GM19035 (cell line): Measurements from ENCODE around the gene CFP.
"Not testable (repeated sequence)": the region's sequence is repeated elsewhere in the genome, so short reads cannot be mapped to it uniquely, and the experiment has no call there.

ENCODE experiments used
- ATAC-seq: cut with Tn5 transposase; IDR thresholded peaks from one replicate; pipeline ENCODE4 v1.9.1; 2021; ENCODE audit not compliant: unreplicated experiment

The CFP gene

DNA sequence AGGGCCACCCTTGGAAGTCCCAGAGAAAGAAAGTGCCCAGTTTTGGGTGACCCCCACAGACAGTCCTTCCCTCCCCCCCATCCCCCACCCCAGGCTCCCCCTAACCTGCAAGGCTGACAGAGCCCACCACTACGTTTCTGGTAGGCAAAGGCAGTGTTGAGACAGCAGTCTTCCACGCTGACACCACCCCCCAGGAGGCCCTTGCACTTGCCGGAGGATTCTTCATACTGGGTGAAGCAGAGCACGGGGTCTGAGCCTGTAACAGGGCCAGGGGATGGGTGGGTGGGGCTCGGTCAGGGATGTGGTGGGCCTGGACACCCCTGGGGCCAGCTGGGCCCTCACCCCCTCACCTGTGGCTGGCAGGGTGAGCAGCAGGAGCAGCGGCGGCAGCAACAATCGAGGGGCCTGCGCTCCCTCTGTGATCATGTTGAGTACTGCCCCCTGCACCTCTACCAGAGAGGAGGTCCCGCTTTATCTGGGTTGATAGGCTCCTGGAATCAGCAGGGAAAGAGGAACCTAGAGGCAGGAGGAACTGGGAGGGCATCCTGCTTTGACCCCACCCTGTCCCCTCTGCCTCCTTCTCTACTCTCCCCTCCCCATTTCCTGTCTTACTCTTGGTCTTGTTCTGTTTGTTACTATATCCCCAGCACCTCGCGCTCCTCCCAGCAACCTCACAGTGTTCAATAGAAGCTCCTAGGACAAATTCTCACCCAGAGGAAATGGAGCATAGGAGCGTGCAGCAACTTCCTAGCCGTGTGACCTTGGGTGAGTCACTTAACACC is at the start of gene CFP:
Gene CFP (minus strand): TSS at position 512 of the 782 bp plus-strand sequence. CDS start 86 bp downstream, at position 426.
- ATAC-seq = no peak

- ATAC-seq = not testable (repeated sequence)
Observed at GRCh38 chrX:47675959-47676859, 46.5 kb upstream of the CFP start.

DNA sequence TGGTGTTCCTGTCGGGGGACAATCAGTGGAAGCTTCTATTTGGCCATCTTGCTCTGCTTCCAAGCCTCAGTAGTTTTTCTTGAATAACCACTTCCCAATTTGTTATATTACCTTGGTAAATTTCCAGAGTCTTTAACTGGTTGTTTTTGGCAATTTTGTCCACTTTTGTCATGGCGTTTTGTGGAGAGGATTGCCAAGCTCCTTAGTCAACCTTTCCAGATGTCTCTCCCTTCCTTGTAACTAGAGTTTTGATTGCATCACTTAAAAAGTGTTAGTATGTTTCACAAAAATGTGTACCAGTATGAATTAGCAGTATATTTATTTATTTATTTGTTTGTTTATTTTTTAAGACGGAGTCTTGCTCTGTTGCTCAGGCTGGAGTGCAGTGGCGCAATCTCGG is 45.0 kb upstream of the CFP start:
- ATAC-seq = no peak

GRCh38 chrX:47665797-47666196 is 36.1 kb upstream of the CFP start:
- not testable (repeated sequence) for ATAC-seq

DNA sequence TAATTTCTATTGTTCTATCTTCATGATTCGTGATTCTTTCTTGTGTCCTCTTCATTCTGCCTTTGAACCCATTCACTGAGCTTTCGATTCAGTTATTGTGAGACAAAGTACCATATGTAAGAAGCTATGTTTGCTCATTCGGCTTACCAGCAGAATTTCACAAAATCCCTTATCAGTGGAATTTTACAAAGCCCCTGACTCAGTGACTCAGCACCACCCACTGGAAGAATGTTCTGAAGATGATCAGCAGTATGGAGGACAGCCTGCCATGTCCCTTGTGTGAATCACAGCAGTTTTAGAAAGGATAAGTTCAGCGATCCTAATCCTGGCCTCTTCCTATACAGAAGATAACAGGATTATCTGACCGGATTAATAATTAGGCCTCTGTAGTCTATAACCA is 35.0 kb upstream of the CFP start:
- no peak for ATAC-seq

DNA sequence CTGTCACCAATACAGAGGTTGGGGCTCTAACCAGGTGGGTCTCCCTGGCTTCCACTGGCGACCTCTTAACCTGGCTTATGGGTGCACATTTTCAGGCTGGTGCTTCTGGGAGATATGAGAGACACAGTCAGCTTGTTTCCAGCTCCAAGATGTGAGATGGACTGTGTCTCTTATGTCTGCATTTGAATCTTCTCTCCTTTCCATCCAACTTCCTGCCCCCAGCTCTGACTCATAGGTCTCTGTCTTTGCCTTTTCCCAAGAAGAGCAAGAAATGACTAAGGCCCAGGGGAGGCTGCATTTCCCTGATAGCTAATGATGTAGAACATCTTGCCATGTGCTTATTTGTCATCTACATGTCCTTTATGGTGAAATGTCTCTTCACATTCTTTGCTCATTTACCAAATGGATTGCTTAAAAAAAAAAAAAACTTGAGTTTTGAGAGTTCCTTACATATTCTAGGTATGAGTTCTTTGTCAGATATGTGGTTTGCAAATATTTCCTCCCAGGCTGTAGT is 32.5 kb upstream of the CFP start:
- ATAC-seq = no peak

GRCh38 chrX:47661539-47661938 is 31.8 kb upstream of the CFP start:
- no peak for ATAC-seq

GRCh38 chrX:47659421-47659726 is 29.6 kb upstream of the CFP start:
- no peak for ATAC-seq

DNA sequence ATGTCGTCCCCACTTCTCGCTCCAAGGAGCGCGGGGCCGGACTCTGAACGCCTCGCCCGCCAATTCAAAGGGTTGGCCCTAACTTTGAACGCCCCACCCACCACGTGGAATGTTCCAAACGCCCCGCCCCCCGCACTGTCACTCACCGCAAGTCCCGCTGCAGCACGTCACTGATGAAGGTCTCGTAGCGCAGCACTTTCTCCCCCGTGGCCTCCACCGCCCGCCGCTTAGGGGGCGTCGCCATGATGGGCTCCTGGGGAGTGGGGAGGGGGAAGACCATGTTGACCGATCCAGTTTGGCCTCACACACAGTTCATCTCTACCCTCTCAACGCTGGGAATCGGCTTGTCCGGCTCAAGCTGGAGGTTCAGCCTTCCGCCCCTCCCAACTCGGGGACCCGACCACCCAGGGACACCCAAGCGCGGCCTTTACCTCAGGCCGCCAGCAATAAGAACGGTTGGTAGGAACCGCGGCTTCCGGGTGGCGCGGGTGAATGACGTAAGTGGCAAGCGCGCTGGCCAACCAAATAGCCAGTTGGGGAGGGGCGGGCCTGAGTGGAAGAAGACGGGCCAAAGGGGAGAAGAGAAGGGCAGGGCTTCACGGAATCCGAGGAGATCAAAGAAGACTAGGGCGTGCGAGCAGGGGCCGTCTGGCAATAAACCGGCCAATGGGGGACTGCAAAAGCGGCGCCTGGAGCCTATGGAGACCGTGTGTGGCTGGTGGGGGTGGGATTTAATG is 29.1 kb upstream of the CFP start, which contains the start of gene UXT:
Gene UXT (minus strand): TSS at position 497 of the 737 bp plus-strand sequence. CDS start 253 bp downstream, at position 244.
- ATAC-seq = peak; percentile 81

DNA sequence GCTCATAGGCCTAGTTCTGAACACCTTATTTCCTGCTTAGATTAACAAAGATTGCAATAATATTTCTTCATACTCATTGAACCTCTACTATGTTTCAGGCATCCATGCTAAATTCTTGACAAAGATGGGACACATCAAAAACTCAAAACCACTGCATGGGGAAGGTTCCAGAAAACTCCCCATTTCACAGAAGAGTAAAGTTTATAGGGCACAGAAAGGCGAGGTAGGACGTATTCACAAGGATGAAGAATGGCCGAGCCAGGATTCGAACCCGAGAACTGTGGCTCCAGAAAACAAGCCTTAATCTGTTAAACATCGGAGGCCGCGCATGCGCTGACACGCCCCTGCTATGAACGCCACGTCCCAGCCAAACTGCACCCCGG is 28.6 kb upstream of the CFP start:
- ATAC-seq = no peak

- ATAC-seq = no peak
Observed at GRCh38 chrX:47651043-47651905, 21.5 kb upstream of the CFP start.

DNA sequence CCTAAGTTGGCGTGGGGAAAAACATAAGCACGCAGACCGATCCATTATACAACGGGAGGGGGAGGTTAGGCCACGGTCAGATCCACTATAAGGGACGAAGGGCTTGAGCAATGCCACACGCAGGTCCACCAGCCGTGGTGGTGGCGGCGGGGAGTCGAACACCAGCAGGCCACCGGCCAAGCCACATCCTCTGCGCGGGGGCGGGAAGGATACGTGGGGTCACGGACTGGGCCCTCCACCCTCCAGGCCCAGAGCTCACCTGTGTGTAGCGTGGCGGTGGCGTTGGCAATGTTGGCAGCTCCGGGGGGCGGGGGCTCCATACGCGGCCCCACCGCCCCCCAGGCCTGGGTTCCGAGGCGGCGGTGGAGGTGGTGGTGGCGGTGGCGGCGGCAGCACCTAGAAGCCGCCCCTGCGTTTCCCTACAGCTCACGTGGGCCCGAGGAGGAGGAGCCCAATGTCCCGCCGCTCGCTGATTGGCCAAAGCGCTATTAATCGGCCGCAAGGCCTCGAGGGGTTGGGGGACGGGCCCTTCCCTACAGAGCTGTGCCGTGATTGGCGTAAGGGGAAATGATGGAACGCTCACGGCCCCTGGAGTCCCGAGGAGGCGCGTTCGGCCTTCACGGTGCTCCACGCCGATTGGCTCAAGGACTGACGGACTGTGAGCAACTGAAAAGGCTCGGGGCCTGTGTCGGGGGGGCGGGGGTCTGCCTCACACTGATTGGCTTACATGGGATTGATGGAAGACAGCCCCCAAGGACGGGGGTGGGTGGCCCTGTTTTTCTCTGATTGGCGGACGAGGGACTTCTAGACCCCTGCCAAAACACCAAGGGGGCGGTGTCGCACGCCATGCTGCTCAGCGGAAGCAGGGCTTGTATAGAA is 20.7 kb upstream of the CFP start, which contains the start of gene ELK1:
Gene ELK1 (minus strand): TSS at position 400 of the 879 bp plus-strand sequence. CDS start 9,122 bp downstream, outside the sequence.
- peak; percentile 90 for ATAC-seq

DNA sequence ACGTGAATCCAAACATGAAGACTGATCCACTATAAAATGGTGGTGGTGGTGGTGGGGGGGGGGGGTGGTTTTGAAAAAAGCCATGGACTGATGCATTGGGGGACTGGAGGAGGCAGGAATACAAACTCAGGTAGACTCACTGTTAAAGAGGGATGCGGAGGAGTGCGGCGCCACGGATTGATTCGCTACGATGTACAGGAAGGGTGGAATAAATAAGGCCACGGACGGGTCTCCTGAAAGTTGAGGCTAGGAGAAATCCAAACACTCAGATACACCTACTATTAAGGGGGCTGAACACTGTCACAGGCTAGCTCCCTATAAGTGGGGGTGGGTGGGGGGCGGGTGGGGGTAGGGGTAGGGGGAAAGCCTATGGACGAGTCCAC is 20.0 kb upstream of the CFP start:
- no peak for ATAC-seq

DNA sequence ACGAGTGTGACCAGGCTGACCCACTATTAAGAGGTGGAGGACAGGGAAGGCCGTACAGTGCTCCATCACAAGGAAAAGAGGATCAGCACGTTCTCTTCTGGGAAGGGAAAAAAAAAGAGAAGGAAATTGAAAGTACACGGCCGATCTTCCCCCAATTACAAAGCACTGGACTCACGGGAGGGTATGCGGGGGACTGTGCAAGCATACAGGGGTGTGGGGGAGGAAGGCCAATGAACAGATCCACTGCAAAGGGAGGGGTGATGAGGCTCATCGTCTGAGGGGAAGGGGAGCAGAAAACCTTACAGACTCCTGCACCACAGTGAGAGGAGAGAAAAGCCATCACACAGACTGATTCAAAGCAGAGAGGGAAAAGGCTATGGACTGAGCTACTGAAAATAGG is 19.5 kb upstream of the CFP start:
- no peak for ATAC-seq

DNA sequence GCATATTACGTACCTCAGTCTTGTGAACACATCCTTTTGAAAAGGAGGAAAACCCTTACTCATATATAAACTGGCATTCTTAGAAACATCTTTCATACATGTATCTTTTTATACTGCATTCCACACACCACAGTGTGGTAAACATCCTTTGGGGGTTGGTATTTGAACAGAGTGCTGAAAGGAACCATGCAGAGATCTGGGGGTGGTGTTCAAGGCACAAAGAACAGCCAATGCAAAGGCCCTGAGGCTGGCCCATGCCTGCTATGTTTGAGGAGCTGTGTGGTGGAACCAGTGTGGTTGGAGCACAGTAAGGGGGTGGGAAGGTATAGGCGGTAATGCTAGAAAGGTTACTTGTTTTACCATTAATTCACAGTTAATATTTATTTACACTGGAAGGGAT is 18.6 kb upstream of the CFP start:
- ATAC-seq = no peak

GRCh38 chrX:47646636-47647035 is 16.9 kb upstream of the CFP start:
- no peak for ATAC-seq

- no peak for ATAC-seq
Observed at GRCh38 chrX:47645530-47645929, 15.8 kb upstream of the CFP start.

DNA sequence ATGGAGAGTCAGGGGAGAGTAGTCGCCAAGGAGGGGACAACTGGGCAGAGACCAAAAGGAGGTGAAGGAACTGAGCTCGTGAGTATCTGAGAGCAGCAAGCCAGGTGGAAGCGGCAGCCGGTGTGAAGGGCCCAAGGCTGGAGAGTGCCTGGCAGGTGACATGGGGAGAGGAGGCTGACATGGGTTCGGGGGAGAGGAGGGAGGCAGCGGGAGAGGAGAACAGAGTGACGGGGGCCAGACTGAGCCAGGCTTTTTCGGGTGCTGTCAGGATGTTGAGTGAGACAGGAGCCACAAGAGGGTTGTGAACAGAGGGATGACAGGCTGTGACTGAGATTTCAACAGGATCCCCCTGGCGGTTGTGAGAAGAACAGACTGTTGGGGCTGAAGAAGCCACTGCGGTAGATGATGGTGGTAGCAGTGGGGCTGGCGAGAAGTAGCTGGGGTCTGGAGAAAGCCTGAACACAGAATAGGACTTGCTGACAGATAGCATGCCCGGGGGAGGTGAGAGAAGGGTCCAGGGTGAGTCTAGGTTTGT is 14.9 kb upstream of the CFP start:
- no peak for ATAC-seq

DNA sequence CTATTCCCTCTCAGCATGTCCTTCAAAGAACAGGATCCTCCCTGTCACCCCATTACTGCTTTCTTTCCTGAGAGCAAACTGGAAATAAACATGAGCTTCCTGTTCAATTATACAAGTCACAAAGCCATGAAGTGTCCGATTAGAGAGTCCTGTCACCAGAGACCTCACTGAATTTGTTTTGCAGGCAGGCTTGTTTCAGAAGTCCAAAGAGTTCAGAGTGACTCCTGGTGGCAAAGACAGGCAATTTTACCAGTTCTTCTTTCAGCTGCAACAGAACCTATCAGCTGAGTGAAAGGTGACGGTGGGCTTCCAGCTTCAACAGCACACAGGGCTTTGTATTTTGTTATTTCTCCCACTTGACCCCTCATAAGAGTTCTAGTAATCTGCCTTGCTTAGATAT is 14.2 kb upstream of the CFP start:
- ATAC-seq = no peak
